Liver (tissue), 9 donors: Measurements from ENCODE around the gene CCDC136. TPM values are rescaled to one million over a fixed set of nuclear protein-coding genes. Genes with fewer than 3 reads are reported as not detected.

Experiments used
- DNase-seq: peaks from one replicate; pipeline ENCODE4 v3.0.0-alpha.2; 2017; ENCODE audit warnings: low spot score
- H3K27ac ChIP-seq, 2 donors: one replicate each; pipeline ENCODE4 v1.7.0; 2013; ENCODE audit warnings: inconsistent platforms in 2 of 2, low read length in 2 of 2, control low read depth in 1 of 2, low read depth in 1 of 2, mild to moderate bottlenecking in 1 of 2
- H3K27me3 ChIP-seq, 4 donors: one replicate each; pipeline versions ENCODE4 v1.6.1 to v1.7.0; 2013; ENCODE audit warnings: low read length in 3 of 4, inconsistent platforms in 1 of 4, mild to moderate bottlenecking in 1 of 4, moderate library complexity in 1 of 4; ENCODE audit not compliant: control insufficient read depth in 4 of 4, insufficient read depth in 4 of 4
- H3K36me3 ChIP-seq, 4 donors: one replicate each; pipeline versions ENCODE4 v1.6.1 to v1.7.0; 2013; ENCODE audit warnings: low read length in 3 of 4, mild to moderate bottlenecking in 3 of 4, low read depth in 1 of 4, moderate library complexity in 1 of 4; ENCODE audit not compliant: control insufficient read depth in 4 of 4, insufficient read depth in 3 of 4
- H3K4me1 ChIP-seq, 4 donors: one replicate each; pipeline versions ENCODE4 v1.6.1 to v1.7.0; 2013; ENCODE audit warnings: low read length in 3 of 4, mild to moderate bottlenecking in 3 of 4, moderate library complexity in 1 of 4; ENCODE audit not compliant: control insufficient read depth in 4 of 4, insufficient read depth in 4 of 4
- H3K4me3 ChIP-seq, 3 donors: one replicate each; pipeline versions ENCODE4 v1.6.1 to v1.7.0; 2013; ENCODE audit warnings: low read length in 3 of 3, control low read depth in 1 of 3, low read depth in 1 of 3, mild to moderate bottlenecking in 1 of 3
- H3K9ac ChIP-seq, 2 donors: one replicate each; pipeline ENCODE4 v1.7.0; 2013; ENCODE audit warnings: low read length in 2 of 2, mild to moderate bottlenecking in 2 of 2, moderate library complexity in 2 of 2, control low read depth in 1 of 2, low read depth in 1 of 2
- H3K9me3 ChIP-seq, 4 donors: one replicate each; pipeline versions ENCODE4 v1.6.1 to v1.7.0; 2013; ENCODE audit warnings: low read length in 3 of 4; ENCODE audit not compliant: control insufficient read depth in 4 of 4
- CTCF ChIP-seq: fragments of 150-350 bp; IDR thresholded peaks from 2 replicates; pipeline ENCODE4 v1.5.1; 2017; ENCODE audit warnings: improper control_type of control experiment, low read depth, low read length; ENCODE audit not compliant: missing input control
- EGR1 ChIP-seq, 2 donors: IDR thresholded peaks; 2 replicates each; pipeline ENCODE4 v1.6.1; 2016 to 2018; ENCODE audit warnings: antibody characterized with exemption in 2 of 2, low read depth in 2 of 2
- FOXA1 ChIP-seq: IDR thresholded peaks from 2 replicates; pipeline ENCODE4 v1.6.1; 2016; ENCODE audit warnings: antibody characterized with exemption
- FOXA2 ChIP-seq: IDR thresholded peaks from 2 replicates; pipeline ENCODE4 v1.6.1; 2016; ENCODE audit warnings: antibody characterized with exemption
- GABPA ChIP-seq, 2 donors: IDR thresholded peaks in 1 of 2; conservative IDR thresholded peaks in 1 of 2; 2 replicates each; pipeline ENCODE4 v1.6.1; 2016; ENCODE audit warnings: antibody characterized with exemption in 2 of 2, mild to moderate bottlenecking in 1 of 2, moderate library complexity in 1 of 2
- HNF4A ChIP-seq, 2 donors: conservative IDR thresholded peaks; 2 replicates each; pipeline ENCODE4 v1.6.1; 2016; ENCODE audit warnings: antibody characterized with exemption in 2 of 2, mild to moderate bottlenecking in 2 of 2
- HNF4G ChIP-seq: IDR thresholded peaks from 2 replicates; pipeline ENCODE4 v1.6.1; 2016; ENCODE audit warnings: antibody characterized with exemption
- JUND ChIP-seq, 2 donors: IDR thresholded peaks; 2 replicates each; pipeline ENCODE4 v1.6.1; 2016; ENCODE audit warnings: antibody characterized with exemption in 2 of 2
- MAX ChIP-seq: IDR thresholded peaks from 2 replicates; pipeline ENCODE4 v1.6.1; 2016; ENCODE audit warnings: antibody characterized with exemption
- NR2F2 ChIP-seq: IDR thresholded peaks from 2 replicates; pipeline ENCODE4 v1.6.1; 2016; ENCODE audit warnings: antibody characterized with exemption
- RAD21 ChIP-seq, 2 donors: IDR thresholded peaks; 2 replicates each; pipeline ENCODE4 v1.6.1; 2016; ENCODE audit warnings: antibody characterized with exemption in 2 of 2, mild to moderate bottlenecking in 2 of 2
- REST ChIP-seq: IDR thresholded peaks from 2 replicates; pipeline ENCODE4 v1.6.1; 2016; ENCODE audit warnings: antibody characterized with exemption, mild to moderate bottlenecking
- RXRA ChIP-seq, 2 donors: IDR thresholded peaks; 2 replicates each; pipeline ENCODE4 v1.6.1; 2017 to 2018; ENCODE audit warnings: antibody characterized with exemption in 2 of 2, mild to moderate bottlenecking in 1 of 2
- SP1 ChIP-seq: IDR thresholded peaks from 2 replicates; pipeline ENCODE4 v1.6.1; 2018; ENCODE audit warnings: antibody characterized with exemption, mild to moderate bottlenecking
- TAF1 ChIP-seq: conservative IDR thresholded peaks from 2 replicates; pipeline ENCODE4 v1.6.1; 2016; ENCODE audit warnings: antibody characterized with exemption, mild to moderate bottlenecking
- YY1 ChIP-seq: IDR thresholded peaks from 2 replicates; pipeline ENCODE4 v1.6.1; 2016; ENCODE audit warnings: antibody characterized with exemption, mild to moderate bottlenecking
- ZBTB33 ChIP-seq: IDR thresholded peaks from 2 replicates; pipeline ENCODE4 v1.6.1; 2016; ENCODE audit warnings: antibody characterized with exemption
- WGBS: extraction: QIAGEN DNeasy Blood & Tissue Kit; methylation state at CpG from one replicate; pipeline ENCODE4 v1.1.7; 2013; 5-methylcytosine and 5-hydroxymethylcytosine counted together
- polyA plus RNA-seq, 2 donors: library from polyadenylated mRNA; stranded (reverse) in 1 of 2; unstranded in 1 of 2; fragments of 200-250 nt in 1 of 2; fragments of >200 nt in 1 of 2; fragmentation: Nextera tagmentation in 1 of 2; extraction: Ambion mirVana in 1 of 2; gene quantifications; one replicate each; pipeline versions ENCODE4 v1.2.1 to v1.2.3, GENCODE V29; 2013 to 2015
- total RNA-seq, 2 donors: library from RNA; depleted of rRNA; stranded (reverse); fragments of >200 nt; gene quantifications; one replicate each; pipeline ENCODE4 v1.2.3, GENCODE V29; 2014
- donor health status: healthy.
- donor health status: healthy.
- donor health status: healthy.
- donor health status: healthy.
- donor health status: healthy.

CCDC136 gene
- total and polyA plus RNA-seq, 4 donors, result 0.09 to 0.59 (median 0.22) TPM

GRCh38 chr7:128814499-128814898 lies 22.7 kb downstream of the CCDC136 start:
- Histone ChIP-seq H3K27ac (no peak overlapping the region), H3K27me3 (no peaks in the 10 kb centered on the region), H3K4me3 (no peak overlapping the region), H3K4me1 (no peaks in the 10 kb centered on the region), H3K9me3 (no peaks in the 10 kb centered on the region), H3K9ac (no peak overlapping the region), H3K36me3 (no peaks in the 10 kb centered on the region)
- TF ChIP-seq GABPA (IDR thresholded peaks at IDR 0.05 in 1 of 2, conservative IDR thresholded peaks at IDR 0.05 in 1 of 2) (no peak), HNF4G (no peak), FOXA1 (no peak), FOXA2 (no peak), MAX (no peak), ZBTB33 (no peak), CTCF (no peak), SP1 (no peak), HNF4A (conservative IDR thresholded peaks at IDR 0.05) (no peak), RXRA (IDR thresholded peaks at IDR 0.05) (no peak), EGR1 (IDR thresholded peaks at IDR 0.05; ENCODE audit: low read depth in 2 of 2) (no peak), REST (no peak), JUND (IDR thresholded peaks at IDR 0.05) (no peak), RAD21 (IDR thresholded peaks at IDR 0.05) (no peak), YY1 (no peak), NR2F2 (no peak), TAF1 (no peak)
- 91% methylated on average over 6 of the region's 6 CpGs for WGBS
- no peak for DNase-seq
